Esophagus squamous epithelium (tissue), 4 donors: ENCODE measurements around the gene DPYSL4.

Experiments
- CTCF ChIP-seq, 6 experiments: fragments of 450-650 bp in 4 of 6; fragments of 200-600 bp in 2 of 6; sonication (generic) in 2 of 6; IDR thresholded peaks; one replicate each; pipeline ENCODE4 v1.5.1; 2016 to 2019; ENCODE audit warnings: antibody characterized with exemption in 6 of 6, mild to moderate bottlenecking in 4 of 6, moderate library complexity in 4 of 6
- POLR2A ChIP-seq, 4 donors: fragments of 450-650 bp; IDR thresholded peaks; one replicate each; pipeline ENCODE4 v1.6.1; 2017; ENCODE audit warnings: antibody characterized with exemption in 4 of 4, mild to moderate bottlenecking in 4 of 4, moderate library complexity in 3 of 4

- no peak for TF ChIP-seq CTCF (IDR thresholded peaks at IDR 0.05)
- TF ChIP-seq POLR2A (IDR thresholded peaks at IDR 0.05) = no peak
Measured at GRCh38 chr10:132237396-132237795, 50.6 kb downstream of the DPYSL4 start.
